ENCODE data around the gene ITGA5.

DNA sequence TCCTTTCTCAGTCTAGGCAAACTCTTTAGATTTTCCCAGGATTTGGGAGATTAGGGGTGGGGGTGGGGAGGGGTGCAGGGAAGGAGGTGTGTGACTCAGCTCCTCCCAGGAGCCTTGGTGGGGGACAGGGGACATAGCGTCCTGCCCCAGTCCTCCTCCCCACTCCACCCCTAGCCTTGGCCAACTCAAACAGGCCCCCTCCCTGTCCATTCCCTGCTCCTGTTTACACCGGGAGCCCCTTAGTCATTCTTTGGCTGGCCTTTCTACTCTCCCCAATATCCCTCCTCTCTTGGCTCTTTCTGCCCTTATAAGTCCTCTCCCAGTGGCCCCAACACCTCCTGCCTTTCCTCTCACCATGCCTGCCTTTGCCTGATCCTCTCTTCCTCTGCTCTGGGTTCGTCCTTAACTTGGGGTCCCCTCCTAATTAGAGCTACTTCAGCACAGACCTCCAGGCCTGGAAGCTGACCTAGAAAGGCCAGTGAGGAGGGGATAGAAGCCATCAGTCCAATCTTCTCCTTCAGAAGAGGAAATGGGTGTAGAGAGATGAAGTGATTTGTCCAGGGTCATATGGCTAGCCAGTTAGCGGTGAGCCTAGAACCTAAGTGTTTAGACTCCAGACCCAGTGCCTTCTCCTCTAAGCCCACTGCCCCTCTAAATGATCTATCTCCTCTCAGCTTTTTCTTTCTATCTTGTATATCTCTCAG lies 2.3 kb upstream of the ITGA5 start:
- TF ChIP-seq ARNT (IDR thresholded peaks at IDR 0.05) (no peak), SP1 (IDR thresholded peaks at IDR 0.05) (no peak), FOXM1 (IDR thresholded peaks at IDR 0.05; ENCODE audit: borderline replicate concordance) (no peak), LEF1 (IDR thresholded peaks at IDR 0.05; ENCODE audit: borderline replicate concordance) (no peak), TARDBP (IDR thresholded peaks at IDR 0.05) (no peak), ZNF384 (IDR thresholded peaks at IDR 0.05) (no peak), ELF4 (IDR thresholded peaks at IDR 0.05) (no peak), FOXK2 (IDR thresholded peaks at IDR 0.05) (no peak), CTBP1 (IDR thresholded peaks at IDR 0.05; ENCODE audit: borderline replicate concordance) (no peak), HDGF (IDR thresholded peaks at IDR 0.05; ENCODE audit: borderline replicate concordance) (no peak)

Measured in HEK293T (cell line).